ENCODE results near the gene SRPK2. TPM values are rescaled to one million over a fixed set of nuclear protein-coding genes. Genes with fewer than 3 reads are reported as not detected.

SRPK2 gene
- total and polyA plus RNA-seq, 7 donors: 12.0 to 57.6 (median 42.9) TPM

DNA sequence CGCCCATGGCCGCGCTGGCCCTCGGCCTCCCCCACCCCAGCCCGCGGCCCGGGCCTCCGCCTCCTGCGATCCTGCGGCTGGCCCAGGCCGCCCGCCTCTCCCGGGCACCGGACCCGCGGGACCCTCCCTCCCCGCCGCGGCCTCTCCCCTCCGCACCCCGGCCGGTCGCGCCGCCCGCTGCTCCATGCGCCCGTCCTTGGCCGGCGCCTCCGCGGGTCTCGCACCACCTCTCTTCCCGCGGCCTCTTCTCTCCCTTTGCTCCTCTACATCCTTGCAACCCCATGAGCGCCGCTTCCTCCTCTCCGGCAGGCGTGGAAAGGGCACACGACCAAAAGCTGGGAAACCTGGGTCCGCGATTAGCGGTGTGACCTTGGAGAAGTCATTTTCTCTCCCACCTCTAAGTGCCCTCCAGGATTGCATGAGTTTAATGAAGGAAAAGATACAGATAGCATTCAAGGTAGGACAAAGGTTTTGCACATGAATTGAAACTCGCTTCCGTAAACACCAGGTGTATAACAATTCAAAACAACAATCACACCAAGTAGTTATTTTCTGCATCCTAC, 448 bp upstream of the SRPK2 start:
- peak; percentile 74 for DNase-seq
- WGBS, 2 donors: 3 to 5% methylated on average over 45 of the region's 45 CpGs
- Histone ChIP-seq H3K4me3 (peak overlapping the region; percentile 88 to 99 (median 98)), H3K9me3 (no peaks in the 10 kb centered on the region), H3K27me3 (no peaks in the 10 kb centered on the region), H3K36me3 (no peaks in the 10 kb centered on the region), H3K27ac (peak overlapping the region; percentile 61 to 91 (median 88)), H3K4me1 (peaks cover 0 to 12% (median 12%) of the 10 kb centered on the region in 4 donors)
- intact Hi-C loops (cut with DNase I): loop anchor here (5.0 kb wide), 1 partner anchor 402 kb away; no protein-coding TSS in a partner anchor
- no peak for TF ChIP-seq EP300 (IDR thresholded peaks at IDR 0.05)

DNA sequence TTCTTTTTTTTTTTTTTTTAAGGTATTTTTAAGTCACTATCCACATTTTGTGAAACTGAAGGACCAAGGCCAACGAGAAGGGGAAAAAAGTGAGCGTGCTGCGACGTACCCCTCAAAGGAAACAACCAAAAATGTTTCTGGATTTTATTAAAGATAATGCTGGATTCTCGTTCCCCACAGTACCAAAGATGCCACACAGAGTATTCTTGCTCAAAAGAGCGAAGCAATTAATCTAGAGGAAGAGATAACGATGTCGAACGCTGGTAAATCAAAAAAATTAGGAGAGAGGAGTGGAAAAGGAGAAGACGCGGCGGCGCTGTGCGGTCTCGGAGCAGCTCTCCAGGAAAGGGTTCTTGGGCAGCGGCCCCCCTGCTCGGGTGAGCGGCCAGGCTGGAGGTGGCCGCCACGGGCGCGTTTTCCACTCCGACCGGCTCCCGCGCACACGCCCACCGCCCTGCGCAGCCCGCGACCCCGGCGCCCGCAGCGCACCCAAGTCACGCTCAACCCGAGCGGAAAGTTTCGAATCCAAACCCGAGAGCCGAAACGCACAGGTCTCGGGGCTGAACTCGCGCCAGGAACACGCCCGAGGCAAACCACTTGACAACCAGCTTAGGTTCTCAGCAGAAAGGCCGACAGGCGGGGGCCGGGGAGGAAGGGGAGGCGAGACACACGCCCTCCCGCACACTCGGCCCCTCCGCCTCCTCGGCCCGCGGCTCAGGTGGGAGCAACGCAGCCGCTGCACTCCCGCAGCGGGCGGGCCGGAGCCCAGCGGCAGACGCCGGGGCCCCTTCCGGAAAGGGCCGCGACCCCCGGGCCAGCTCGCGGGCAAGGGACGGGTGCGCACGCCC, 989 bp downstream of the SRPK2 start:
- H3K36me3 ChIP-seq: no peaks in the 10 kb centered on the region
- DNase-seq: peak; percentile 83
- WGBS, 2 donors: 2 to 3% methylated on average over 76 of the region's 76 CpGs
- intact Hi-C loops (cut with DNase I): loop anchor here (5.0 kb wide), 1 partner anchor 400 kb away; no protein-coding TSS in a partner anchor
- no peaks in the 10 kb centered on the region for H3K27me3 ChIP-seq
- peak overlapping the region; percentile 88 to 99 (median 98) for H3K4me3 ChIP-seq
- peak overlapping the region; percentile 85 to 91 (median 88) for H3K27ac ChIP-seq
- TF ChIP-seq EP300 (IDR thresholded peaks at IDR 0.05) (no peak), POLR2A (IDR thresholded peaks at IDR 0.05) (no peak), POLR2AphosphoS5 (IDR thresholded peaks at IDR 0.05) (peak in 1 of 4 donors; percentile 44)
- TF ChIP-seq, protein P1, sequence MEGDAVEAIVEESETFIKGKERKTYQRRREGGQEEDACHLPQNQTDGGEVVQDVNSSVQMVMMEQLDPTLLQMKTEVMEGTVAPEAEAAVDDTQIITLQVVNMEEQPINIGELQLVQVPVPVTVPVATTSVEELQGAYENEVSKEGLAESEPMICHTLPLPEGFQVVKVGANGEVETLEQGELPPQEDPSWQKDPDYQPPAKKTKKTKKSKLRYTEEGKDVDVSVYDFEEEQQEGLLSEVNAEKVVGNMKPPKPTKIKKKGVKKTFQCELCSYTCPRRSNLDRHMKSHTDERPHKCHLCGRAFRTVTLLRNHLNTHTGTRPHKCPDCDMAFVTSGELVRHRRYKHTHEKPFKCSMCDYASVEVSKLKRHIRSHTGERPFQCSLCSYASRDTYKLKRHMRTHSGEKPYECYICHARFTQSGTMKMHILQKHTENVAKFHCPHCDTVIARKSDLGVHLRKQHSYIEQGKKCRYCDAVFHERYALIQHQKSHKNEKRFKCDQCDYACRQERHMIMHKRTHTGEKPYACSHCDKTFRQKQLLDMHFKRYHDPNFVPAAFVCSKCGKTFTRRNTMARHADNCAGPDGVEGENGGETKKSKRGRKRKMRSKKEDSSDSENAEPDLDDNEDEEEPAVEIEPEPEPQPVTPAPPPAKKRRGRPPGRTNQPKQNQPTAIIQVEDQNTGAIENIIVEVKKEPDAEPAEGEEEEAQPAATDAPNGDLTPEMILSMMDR (IDR thresholded peaks at IDR 0.05): no peak
- H3K9me3 ChIP-seq: no peaks in the 10 kb centered on the region
- peaks cover 0 to 12% (median 12%) of the 10 kb centered on the region in 4 donors for H3K4me1 ChIP-seq

DNA sequence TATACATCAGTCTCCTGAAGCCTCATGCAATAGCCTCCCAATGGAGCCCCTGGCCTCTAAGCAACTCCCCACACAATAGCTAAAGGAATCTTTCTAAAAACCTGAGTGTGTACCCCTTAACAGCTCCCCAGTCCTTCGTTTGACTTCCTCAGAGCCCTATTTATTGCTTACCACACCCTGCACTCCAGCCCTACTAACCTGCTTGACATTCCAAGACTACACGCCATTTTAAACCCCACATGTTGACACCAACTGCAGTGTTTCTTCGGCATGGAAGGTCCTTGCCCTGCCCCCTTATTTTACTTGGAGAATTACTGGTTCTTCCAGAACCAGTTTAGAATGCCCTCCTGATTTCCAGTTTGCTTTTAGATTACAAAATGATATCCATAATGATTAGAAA, 10.8 kb downstream of the SRPK2 start:
- Histone ChIP-seq H3K9me3 (no peaks in the 10 kb centered on the region), H3K27ac (no peak overlapping the region), H3K36me3 (no peaks in the 10 kb centered on the region), H3K27me3 (no peaks in the 10 kb centered on the region), H3K4me3 (no peak overlapping the region), H3K4me1 (no peaks in the 10 kb centered on the region)
- TF ChIP-seq, protein P1 (IDR thresholded peaks at IDR 0.05): no peak
- TF ChIP-seq EP300 (IDR thresholded peaks at IDR 0.05) (no peak), POLR2AphosphoS5 (IDR thresholded peaks at IDR 0.05) (no peak), POLR2A (IDR thresholded peaks at IDR 0.05) (no peak)
- 35 to 75% methylated on average over 3 of the region's 3 CpGs for WGBS, 2 donors
- no peak for DNase-seq
- intact Hi-C loops (cut with DNase I): no loop called here

DNA sequence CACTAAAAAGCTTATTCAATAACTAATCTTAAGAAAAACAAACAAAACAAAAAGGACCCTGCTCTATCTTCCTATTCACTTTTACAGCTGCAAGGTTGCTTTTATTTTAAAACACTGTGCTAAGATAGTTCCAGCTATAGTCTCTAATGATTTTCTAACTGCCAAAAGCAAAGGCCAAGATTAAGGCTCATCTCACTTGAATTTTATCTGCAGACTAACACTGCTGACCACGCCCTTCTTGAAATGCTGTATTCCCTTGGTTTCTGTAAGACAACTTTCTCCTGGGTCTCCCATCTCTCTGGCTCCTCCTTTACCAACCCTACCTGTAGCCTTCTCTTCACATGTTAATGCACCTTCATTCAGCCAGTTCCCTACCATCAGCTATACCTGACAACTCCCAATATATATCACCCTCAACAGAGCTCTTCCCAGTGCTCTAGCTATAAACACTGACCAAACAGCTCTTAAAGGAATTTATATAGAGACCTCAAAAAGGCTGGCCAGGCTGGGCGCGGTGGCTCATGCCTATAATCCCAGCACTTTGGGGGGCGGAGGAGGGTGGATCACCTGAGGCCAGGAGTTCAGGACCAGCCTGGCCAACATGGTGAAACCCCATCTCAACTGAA, 11.7 kb downstream of the SRPK2 start:
- H3K4me1 ChIP-seq: no peaks in the 10 kb centered on the region
- no peaks in the 10 kb centered on the region for H3K27me3 ChIP-seq
- H3K4me3 ChIP-seq: no peak overlapping the region
- no peak for DNase-seq
- TF ChIP-seq POLR2AphosphoS5 (IDR thresholded peaks at IDR 0.05) (no peak), EP300 (IDR thresholded peaks at IDR 0.05) (no peak), POLR2A (IDR thresholded peaks at IDR 0.05) (no peak)
- TF ChIP-seq, protein P1 (IDR thresholded peaks at IDR 0.05): no peak
- no peaks in the 10 kb centered on the region for H3K36me3 ChIP-seq
- 52 to 84% methylated on average over 4 of the region's 4 CpGs for WGBS, 2 donors
- H3K9me3 ChIP-seq: no peaks in the 10 kb centered on the region
- intact Hi-C loops (cut with DNase I): no loop called here
- no peak overlapping the region for H3K27ac ChIP-seq

DNA sequence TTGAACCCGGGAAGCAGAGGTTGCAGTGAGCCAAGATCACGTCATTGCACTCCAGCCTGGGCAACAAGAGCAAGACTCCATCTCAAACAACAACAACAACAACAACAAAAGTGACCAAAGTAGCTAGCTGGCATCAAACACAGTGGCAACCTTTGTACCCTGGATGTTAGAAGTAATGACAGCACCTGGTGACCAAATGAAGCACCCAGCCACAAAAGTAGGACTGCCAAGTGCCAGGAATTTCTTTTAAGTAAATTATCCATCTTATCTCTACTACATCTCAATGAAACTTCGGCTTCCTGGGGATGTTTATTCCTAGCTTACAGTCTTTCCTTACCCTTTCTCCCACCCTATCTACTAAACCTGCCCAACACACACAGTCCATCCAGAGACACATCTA, 18.8 kb downstream of the SRPK2 start:
- no peak for TF ChIP-seq EP300 (IDR thresholded peaks at IDR 0.05)
- TF ChIP-seq, protein P1 (IDR thresholded peaks at IDR 0.05): no peak
- TF ChIP-seq POLR2AphosphoS5 (IDR thresholded peaks at IDR 0.05): no peak
- TF ChIP-seq POLR2A (IDR thresholded peaks at IDR 0.05): no peak
- H3K9me3 ChIP-seq: no peaks in the 10 kb centered on the region
- H3K27ac ChIP-seq: no peak overlapping the region
- no peaks in the 10 kb centered on the region for H3K27me3 ChIP-seq
- intact Hi-C loops (cut with DNase I): no loop called here
- no peaks in the 10 kb centered on the region for H3K4me1 ChIP-seq
- no peaks in the 10 kb centered on the region for H3K36me3 ChIP-seq
- no peak overlapping the region for H3K4me3 ChIP-seq
- DNase-seq: no peak
- WGBS, 2 donors: 68 to 84% methylated on average over 3 of the region's 3 CpGs

Measured in sigmoid colon (tissue), 7 donors.